Loucy (cell line): ENCODE results near the gene IL1R2.

ENCODE experiments used
- H2AFZ ChIP-seq: fragments of 200-600 bp; sonication (generic); 2 replicates; pipeline ENCODE4 v1.6.0; 2016; ENCODE audit warnings: antibody characterized with exemption, mild to moderate bottlenecking, low read length, moderate library complexity
- H3F3A ChIP-seq: fragments of 200-600 bp; 2 replicates; pipeline ENCODE4 v1.6.0; 2016; ENCODE audit warnings: antibody characterized with exemption, low read depth, mild to moderate bottlenecking
- H3K27me3 ChIP-seq: fragments of 200-600 bp; sonication (generic); 2 replicates; pipeline ENCODE4 v1.6.1; 2014; ENCODE audit warnings: low read length, mild to moderate bottlenecking; ENCODE audit not compliant: insufficient read depth, poor library complexity, severe bottlenecking
- H3K36me3 ChIP-seq: fragments of 200-600 bp; sonication (generic); 2 replicates; pipeline ENCODE4 v1.6.1; 2016; ENCODE audit warnings: low read length; ENCODE audit not compliant: insufficient read depth
- H3K4me1 ChIP-seq: fragments of 200-600 bp; sonication (generic); 2 replicates; pipeline ENCODE4 v1.5.1; 2014; ENCODE audit warnings: low read length, mild to moderate bottlenecking; ENCODE audit not compliant: insufficient read depth, poor library complexity, severe bottlenecking
- H3K4me2 ChIP-seq: fragments of 200-600 bp; sonication (generic); 2 replicates; pipeline ENCODE4 v1.6.0; 2014; ENCODE audit warnings: antibody characterized with exemption, low read length, low read depth, mild to moderate bottlenecking; ENCODE audit not compliant: poor library complexity, severe bottlenecking
- H3K4me3 ChIP-seq: fragments of 200-600 bp; sonication (generic); 2 replicates; pipeline ENCODE4 v1.5.1; 2014; ENCODE audit warnings: low read length, mild to moderate bottlenecking, mixed read lengths; ENCODE audit not compliant: poor library complexity, severe bottlenecking
- H3K79me2 ChIP-seq: fragments of 200-600 bp; sonication (generic); 2 replicates; pipeline ENCODE4 v1.6.1; 2014; ENCODE audit warnings: low read length; ENCODE audit not compliant: insufficient read depth
- H3K9ac ChIP-seq: fragments of 200-600 bp; sonication (generic); 2 replicates; pipeline ENCODE4 v1.6.0; 2014; ENCODE audit warnings: mild to moderate bottlenecking, low read depth, low read length, moderate library complexity; ENCODE audit not compliant: poor library complexity, severe bottlenecking
- H3K9me2 ChIP-seq: fragments of 200-600 bp; sonication (generic); replicated peaks from 2 replicates; pipeline ENCODE4 v1.6.1; 2016; ENCODE audit warnings: low read depth, low read length, mixed read lengths
- H3K9me3 ChIP-seq: fragments of 200-600 bp; sonication (generic); 2 replicates; pipeline ENCODE4 v1.6.1; 2014; ENCODE audit warnings: mild to moderate bottlenecking, antibody characterized with exemption, low read length, low read depth; ENCODE audit not compliant: insufficient read depth
- H4K20me1 ChIP-seq: fragments of 200-600 bp; sonication (generic); 2 replicates; pipeline ENCODE4 v1.6.0; 2014; ENCODE audit warnings: antibody characterized with exemption, low read length, mild to moderate bottlenecking; ENCODE audit not compliant: insufficient read depth, poor library complexity, severe bottlenecking
- CTCF ChIP-seq: fragments of 200-600 bp; sonication (generic); conservative IDR thresholded peaks from 2 replicates; pipeline ENCODE4 v1.5.1; 2014; ENCODE audit warnings: mild to moderate bottlenecking, antibody characterized with exemption, low read length
- EZH2phosphoT487 ChIP-seq: fragments of 200-600 bp; IDR thresholded peaks from 2 replicates; pipeline ENCODE4 v1.6.1; 2018; ENCODE audit warnings: antibody characterized with exemption, mild to moderate bottlenecking, moderate library complexity, borderline replicate concordance

IL1R2 gene

GRCh38 chr2:101998896-101999789 is 7.4 kb downstream of the IL1R2 start:
- Histone ChIP-seq H3K9me2 (no peaks in the 10 kb centered on the region), H3K9ac (no peak overlapping the region), H3K9me3 (no peaks in the 10 kb centered on the region), H2AFZ (no peak overlapping the region), H3K4me1 (no peaks in the 10 kb centered on the region), H4K20me1 (no peaks in the 10 kb centered on the region), H3K27me3 (no peaks in the 10 kb centered on the region), H3K4me3 (no peak overlapping the region), H3K4me2 (no peak overlapping the region), H3K79me2 (no peaks in the 10 kb centered on the region), H3K36me3 (no peaks in the 10 kb centered on the region), H3F3A (no peaks in the 10 kb centered on the region)
- peak; percentile 37 for TF ChIP-seq CTCF
- TF ChIP-seq EZH2phosphoT487 = no peak

- Histone ChIP-seq H3K79me2 (no peaks in the 10 kb centered on the region), H2AFZ (no peak overlapping the region), H3K9me2 (no peaks in the 10 kb centered on the region), H3K4me3 (no peak overlapping the region), H3K9me3 (no peaks in the 10 kb centered on the region), H3K4me1 (no peaks in the 10 kb centered on the region), H3K9ac (no peak overlapping the region), H3F3A (no peaks in the 10 kb centered on the region), H3K4me2 (no peak overlapping the region), H3K27me3 (no peaks in the 10 kb centered on the region), H4K20me1 (no peaks in the 10 kb centered on the region), H3K36me3 (no peaks in the 10 kb centered on the region)
- TF ChIP-seq CTCF (no peak), EZH2phosphoT487 (no peak)
Measured at GRCh38 chr2:102000012-102000411, 8.3 kb downstream of the IL1R2 start.

GRCh38 chr2:102000813-102001766 is 9.3 kb downstream of the IL1R2 start:
- no peaks in the 10 kb centered on the region for H3K4me1 ChIP-seq

More at GRCh38 chr2:102000813-102001766, 9.3 kb downstream of the IL1R2 start:
- Histone ChIP-seq H3K79me2 (no peaks in the 10 kb centered on the region), H2AFZ (no peak overlapping the region), H3K4me2 (no peak overlapping the region), H3K27me3 (no peaks in the 10 kb centered on the region), H3K9me3 (no peaks in the 10 kb centered on the region), H3K9me2 (no peaks in the 10 kb centered on the region), H3K36me3 (no peaks in the 10 kb centered on the region), H3K4me3 (no peak overlapping the region), H3K9ac (no peak overlapping the region), H4K20me1 (no peaks in the 10 kb centered on the region), H3F3A (no peaks in the 10 kb centered on the region)
- TF ChIP-seq EZH2phosphoT487 (no peak), CTCF (no peak)
